ENCODE measurements around the gene CTNNA3.

- TF ChIP-seq EP300 (IDR thresholded peaks at IDR 0.05) (no peak), CTCF (IDR thresholded peaks at IDR 0.05) (no peak), POLR2A (IDR thresholded peaks at IDR 0.05) (no peak)
Observed at GRCh38 chr10:66281327-66281726, 1414.7 kb downstream of the CTNNA3 start.

All from upper lobe of left lung (tissue), 4 donors.